ENCODE results near the gene POP4. TPM values are rescaled to one million over a fixed set of nuclear protein-coding genes. Genes with fewer than 3 reads are reported as not detected.

Gene POP4
- total RNA-seq, 1 donor from 2014 or later = 49.4 TPM

GRCh38 chr19:29587518-29587986, 18.5 kb upstream of the POP4 start:
- no peak for DNase-seq (ENCODE audit: low spot score)

GRCh38 chr19:29588095-29588494, 18.0 kb upstream of the POP4 start:
- Mint-ChIP-seq H3K27ac (ENCODE audit: unreplicated experiment) (no peak overlapping the region), H3K4me3 (ENCODE audit: unreplicated experiment) (no peak overlapping the region), H3K27me3 (ENCODE audit: low read depth) (peaks cover 50% of the 10 kb centered on the region), H3K4me1 (ENCODE audit: low read depth) (no peaks in the 10 kb centered on the region), H3K36me3 (ENCODE audit: low read depth) (no peaks in the 10 kb centered on the region), H3K9me3 (ENCODE audit: low read depth) (no peaks in the 10 kb centered on the region)
- DNase-seq (ENCODE audit: low spot score) = no peak
- TF ChIP-seq CTCF (IDR thresholded peaks at IDR 0.05) = no peak

More at GRCh38 chr19:29587518-29587986, 18.5 kb upstream of the POP4 start:
- H3K4me3 Mint-ChIP-seq (ENCODE audit: unreplicated experiment) = no peak overlapping the region
- no peaks in the 10 kb centered on the region for H3K36me3 Mint-ChIP-seq (ENCODE audit: low read depth)
- H3K27ac Mint-ChIP-seq (ENCODE audit: unreplicated experiment) = no peak overlapping the region
- no peaks in the 10 kb centered on the region for H3K4me1 Mint-ChIP-seq (ENCODE audit: low read depth)
- peaks cover 45% of the 10 kb centered on the region for H3K27me3 Mint-ChIP-seq (ENCODE audit: low read depth)
- TF ChIP-seq CTCF (IDR thresholded peaks at IDR 0.05) = no peak
- no peaks in the 10 kb centered on the region for H3K9me3 Mint-ChIP-seq (ENCODE audit: low read depth)

DNA sequence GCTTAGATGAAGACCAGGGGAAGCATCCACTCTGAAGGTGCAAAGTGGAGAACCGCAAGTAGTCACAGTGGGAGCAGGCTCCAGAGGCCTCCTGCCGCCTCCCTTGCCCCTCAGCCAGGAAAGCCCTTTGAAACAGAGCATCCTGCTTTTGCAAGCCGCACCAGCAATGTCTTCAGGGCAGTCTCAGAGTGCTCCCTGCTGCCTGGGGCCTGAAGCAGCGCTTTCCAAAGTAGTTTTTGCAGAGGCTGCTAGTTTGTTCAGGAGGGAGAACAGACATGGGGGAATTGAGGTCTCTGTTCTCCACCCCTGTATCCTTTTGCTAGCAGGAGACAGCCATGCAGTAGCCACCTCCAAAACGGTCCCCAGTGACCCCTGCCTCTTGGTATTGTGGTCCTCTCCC, 15.8 kb upstream of the POP4 start:
- no peak for TF ChIP-seq CTCF (IDR thresholded peaks at IDR 0.05)
- no peak for DNase-seq (ENCODE audit: low spot score)
- no peaks in the 10 kb centered on the region for H3K36me3 Mint-ChIP-seq (ENCODE audit: low read depth)
- no peak overlapping the region for H3K4me3 Mint-ChIP-seq (ENCODE audit: unreplicated experiment)
- no peaks in the 10 kb centered on the region for H3K4me1 Mint-ChIP-seq (ENCODE audit: low read depth)
- H3K9me3 Mint-ChIP-seq (ENCODE audit: low read depth) = no peaks in the 10 kb centered on the region
- H3K27me3 Mint-ChIP-seq (ENCODE audit: low read depth) = peaks cover 61% of the 10 kb centered on the region
- no peak overlapping the region for H3K27ac Mint-ChIP-seq (ENCODE audit: unreplicated experiment)

GRCh38 chr19:29591670-29592069, 14.4 kb upstream of the POP4 start:
- Mint-ChIP-seq H3K27ac (ENCODE audit: unreplicated experiment) (no peak overlapping the region), H3K27me3 (ENCODE audit: low read depth) (peaks cover 63% of the 10 kb centered on the region), H3K4me1 (ENCODE audit: low read depth) (no peaks in the 10 kb centered on the region), H3K9me3 (ENCODE audit: low read depth) (no peaks in the 10 kb centered on the region), H3K4me3 (ENCODE audit: unreplicated experiment) (no peak overlapping the region), H3K36me3 (ENCODE audit: low read depth) (no peaks in the 10 kb centered on the region)
- no peak for DNase-seq (ENCODE audit: low spot score)
- TF ChIP-seq CTCF (IDR thresholded peaks at IDR 0.05) = no peak

DNA sequence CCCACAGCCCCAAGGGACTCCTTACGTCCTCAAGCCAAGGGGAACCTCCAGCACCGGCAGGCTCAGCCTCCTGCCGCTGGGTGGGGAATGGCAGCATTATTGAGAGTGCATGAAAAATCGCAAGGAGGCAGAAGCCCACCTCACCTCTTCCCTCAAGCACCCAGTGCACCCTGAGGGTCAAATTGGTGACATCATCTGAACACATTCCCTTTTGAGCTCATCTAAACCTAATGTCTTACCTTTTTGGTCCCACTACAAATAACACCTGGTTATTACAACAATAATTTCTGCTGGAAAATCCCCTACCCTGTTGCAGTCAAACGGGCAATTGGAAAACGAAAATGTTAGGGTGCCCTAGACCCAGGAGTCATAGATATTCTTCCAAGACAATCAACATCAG, 12.2 kb upstream of the POP4 start:
- Mint-ChIP-seq H3K27me3 (ENCODE audit: low read depth) (peaks cover 67% of the 10 kb centered on the region), H3K27ac (ENCODE audit: unreplicated experiment) (no peak overlapping the region), H3K4me1 (ENCODE audit: low read depth) (no peaks in the 10 kb centered on the region), H3K4me3 (ENCODE audit: unreplicated experiment) (no peak overlapping the region), H3K9me3 (ENCODE audit: low read depth) (no peaks in the 10 kb centered on the region), H3K36me3 (ENCODE audit: low read depth) (no peaks in the 10 kb centered on the region)
- TF ChIP-seq CTCF (IDR thresholded peaks at IDR 0.05) = no peak
- DNase-seq (ENCODE audit: low spot score) = no peak

All from chondrocyte (in vitro differentiated cells).